CD4-positive, alpha-beta T cell treated with Interleukin-4 for 4 hours (primary cell): Measurements from ENCODE around the gene BLOC1S5.

ENCODE experiments used
- DNase-seq: peaks from one replicate; pipeline ENCODE4 v3.0.0-alpha.2; 2020

The BLOC1S5 gene

GRCh38 chr6:8063761-8064637 lies at the start of gene BLOC1S5:
Gene BLOC1S5, minus strand, starts transcription at chr6:8064389. Its CDS starts 13 bp downstream, at chr6:8064376.
- peak; percentile 96 for DNase-seq

GRCh38 chr6:8113131-8113654 lies 49.0 kb upstream of the BLOC1S5 start:
- no peak for DNase-seq

- DNase-seq: no peak
Measured at GRCh38 chr6:8110725-8111124, 46.5 kb upstream of the BLOC1S5 start.

GRCh38 chr6:8110117-8110721 lies 46.0 kb upstream of the BLOC1S5 start:
- no peak for DNase-seq

- no peak for DNase-seq
Measured at GRCh38 chr6:8108759-8109539, 44.8 kb upstream of the BLOC1S5 start.

- DNase-seq: no peak
Measured at GRCh38 chr6:8108031-8108660, 44.0 kb upstream of the BLOC1S5 start.

GRCh38 chr6:8105791-8106190 lies 41.6 kb upstream of the BLOC1S5 start:
- DNase-seq: no peak

- no peak for DNase-seq
Measured at GRCh38 chr6:8103726-8104125, 39.5 kb upstream of the BLOC1S5 start.

GRCh38 chr6:8102122-8102958 lies 38.2 kb upstream of the BLOC1S5 start, which contains the start of gene EEF1E1:
Gene EEF1E1, minus strand, starts transcription at chr6:8102548. Its CDS starts 27 bp downstream, at chr6:8102521.
- DNase-seq: peak; percentile 96

- DNase-seq: no peak
Measured at GRCh38 chr6:8100159-8100854, 36.1 kb upstream of the BLOC1S5 start.

- DNase-seq: no peak
Measured at GRCh38 chr6:8090650-8091049, 26.5 kb upstream of the BLOC1S5 start.

- no peak for DNase-seq
Measured at GRCh38 chr6:8088886-8089285, 24.7 kb upstream of the BLOC1S5 start.

- DNase-seq: no peak
Measured at GRCh38 chr6:8087870-8088754, 23.9 kb upstream of the BLOC1S5 start.

- no peak for DNase-seq
Measured at GRCh38 chr6:8086755-8087306, 22.6 kb upstream of the BLOC1S5 start.

GRCh38 chr6:8085053-8085511 lies 20.9 kb upstream of the BLOC1S5 start:
- DNase-seq: no peak

GRCh38 chr6:8084586-8084985 lies 20.4 kb upstream of the BLOC1S5 start:
- no peak for DNase-seq

GRCh38 chr6:8082954-8083858 lies 19.0 kb upstream of the BLOC1S5 start:
- DNase-seq: no peak

GRCh38 chr6:8082572-8082953 lies 18.4 kb upstream of the BLOC1S5 start:
- DNase-seq: no peak
